GM21723 (cell line): Measurements from ENCODE around the gene JUP.

ENCODE experiments used
- ATAC-seq: cut with Tn5 transposase; IDR thresholded peaks from one replicate; pipeline ENCODE4 v1.9.1; 2021; ENCODE audit warnings: mild to moderate bottlenecking, moderate library complexity; ENCODE audit not compliant: unreplicated experiment

JUP gene

DNA sequence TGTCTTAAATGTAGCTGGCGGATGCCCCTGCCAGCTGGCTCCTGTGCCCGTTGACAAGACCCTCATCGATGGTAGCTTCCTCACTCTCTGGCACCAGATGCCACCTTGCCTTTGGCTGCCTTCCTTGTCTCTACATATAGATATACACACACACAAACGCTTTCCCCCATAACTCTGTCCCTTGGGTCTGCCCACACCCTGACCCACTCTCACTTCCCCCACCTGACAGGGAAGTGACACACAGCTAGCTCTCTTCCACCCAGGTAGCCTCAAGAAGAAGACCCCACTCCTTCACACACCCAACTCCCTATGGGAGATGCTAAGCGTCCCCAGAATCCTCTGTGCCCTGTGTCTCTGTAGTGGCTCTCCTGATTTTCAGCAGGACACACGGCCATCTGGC, 25.6 kb downstream of the JUP start:
- no peak for ATAC-seq

- ATAC-seq, result no peak
Measured at GRCh38 chr17:41758601-41759000, 27.9 kb downstream of the JUP start.

DNA sequence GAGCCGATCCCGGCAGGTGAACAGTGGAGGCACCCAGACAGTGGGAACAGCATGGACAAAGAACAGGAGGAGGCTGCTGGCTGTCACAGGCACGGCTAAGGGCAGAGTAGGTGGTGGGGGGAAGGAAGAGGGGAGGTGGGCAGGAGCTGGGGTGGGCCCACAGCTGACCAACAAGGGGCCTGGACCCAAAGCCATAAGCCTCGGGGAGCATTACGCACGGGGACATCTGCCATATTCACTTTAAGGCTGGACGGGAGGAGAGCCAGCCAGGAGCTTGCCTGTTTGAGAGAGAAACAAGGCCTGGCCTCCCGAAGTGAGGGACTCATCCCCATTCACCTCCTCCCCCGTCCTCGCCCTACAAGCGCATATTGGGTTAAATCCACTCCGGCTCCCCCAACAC, 32.4 kb downstream of the JUP start:
- no peak for ATAC-seq

DNA sequence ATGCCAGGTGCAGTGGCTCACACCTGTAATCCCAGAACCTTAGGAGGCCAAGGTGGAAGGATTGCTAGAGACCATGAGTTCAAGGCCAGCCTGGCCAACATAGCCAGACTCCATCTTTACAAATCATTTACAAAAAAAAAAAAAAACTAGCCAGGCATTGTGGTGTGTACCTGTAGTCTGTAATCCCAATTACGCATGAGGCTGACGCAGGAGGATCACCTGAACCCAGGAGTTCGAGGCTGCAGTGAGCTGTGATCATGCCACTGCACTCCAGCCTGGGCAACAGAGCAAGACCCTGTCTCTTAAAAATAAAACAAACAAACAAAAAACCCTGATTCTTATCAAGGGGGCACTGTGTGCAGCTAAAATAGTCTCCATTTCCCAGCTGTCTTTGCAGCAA, 35.2 kb downstream of the JUP start:
- ATAC-seq, result no peak

- no peak for ATAC-seq
Measured at GRCh38 chr17:41750862-41751261, 35.6 kb downstream of the JUP start.

- no peak for ATAC-seq
Measured at GRCh38 chr17:41748275-41748674, 38.2 kb downstream of the JUP start.

DNA sequence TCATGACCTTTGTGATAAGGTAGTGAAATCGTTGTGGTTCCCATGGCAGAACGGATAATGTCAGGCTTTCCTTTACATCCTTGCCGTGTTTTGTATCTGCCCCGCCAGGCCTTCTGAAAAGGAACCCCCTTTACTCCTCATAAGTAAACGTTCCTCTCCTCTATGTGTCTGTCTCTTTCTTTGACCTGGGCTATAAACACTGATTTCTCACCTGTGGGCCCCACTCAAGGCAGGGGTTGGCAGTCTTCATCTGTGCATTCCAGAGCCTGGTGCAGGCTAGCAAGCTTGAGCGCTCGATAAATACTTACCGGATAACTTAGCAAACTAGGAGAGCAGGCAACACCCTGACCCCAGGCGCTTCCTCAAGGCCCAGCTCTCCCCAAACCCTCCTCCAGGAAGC, 44.8 kb downstream of the JUP start:
- ATAC-seq, result no peak

DNA sequence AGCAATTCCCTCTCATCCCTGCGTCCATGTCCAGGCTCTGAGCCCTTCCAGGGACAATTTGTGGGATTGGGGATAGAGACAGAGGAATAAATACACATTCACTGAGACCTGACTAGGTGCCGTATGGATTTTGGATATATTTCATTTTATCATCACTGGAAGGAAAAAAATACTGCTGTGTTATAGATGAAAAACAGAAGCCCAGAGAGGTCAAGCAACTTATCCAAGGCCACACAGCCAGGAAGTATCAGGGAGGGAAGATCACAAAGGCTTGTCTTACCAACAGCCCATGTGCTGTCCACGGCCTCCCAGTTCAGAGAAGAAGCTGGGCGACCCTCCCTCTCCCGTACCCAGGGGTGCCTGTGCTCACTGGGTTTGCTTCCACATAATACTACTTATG, 46.0 kb downstream of the JUP start:
- no peak for ATAC-seq

- ATAC-seq, result no peak
Measured at GRCh38 chr17:41739661-41740352, 46.7 kb downstream of the JUP start.

DNA sequence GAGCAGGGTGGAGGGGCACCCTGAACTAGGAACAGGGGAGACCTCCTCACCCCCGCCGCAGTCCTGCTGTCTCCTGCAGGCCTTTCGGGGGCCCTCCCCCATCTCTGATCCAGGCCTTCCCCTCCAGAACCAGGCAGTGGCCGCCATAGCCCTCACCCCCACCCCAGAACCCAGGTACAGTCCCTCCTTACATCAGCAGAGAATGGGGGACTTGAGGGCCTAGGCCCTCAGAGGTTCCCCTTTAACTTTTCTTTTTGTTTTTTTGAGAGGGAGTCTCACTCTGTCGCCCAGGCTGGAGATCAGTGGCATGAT, 47.8 kb downstream of the JUP start:
- ATAC-seq, result no peak

- no peak for ATAC-seq
Measured at GRCh38 chr17:41738077-41738800, 48.3 kb downstream of the JUP start.

DNA sequence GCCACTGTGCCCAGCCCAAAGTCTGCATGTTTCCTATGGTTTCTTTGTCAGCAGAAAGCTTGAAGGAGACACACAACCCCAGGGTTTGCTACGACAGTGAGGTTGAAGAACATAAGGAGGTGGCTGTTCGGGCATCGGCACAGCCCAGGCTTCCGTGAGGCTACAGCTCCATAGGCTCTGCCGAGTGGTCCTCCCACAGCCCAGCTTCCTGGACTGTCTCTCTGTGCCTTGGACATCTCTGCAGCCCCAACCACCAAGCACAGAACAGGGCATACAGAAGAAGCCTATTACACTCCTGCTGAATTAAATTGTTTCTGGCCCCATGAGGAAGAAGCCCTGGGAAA, 48.9 kb downstream of the JUP start:
- no peak for ATAC-seq

GRCh38 chr17:41736983-41737679, 49.4 kb downstream of the JUP start:
- ATAC-seq, result no peak

GRCh38 chr17:41735744-41736143, 50.8 kb downstream of the JUP start:
- ATAC-seq, result no peak

DNA sequence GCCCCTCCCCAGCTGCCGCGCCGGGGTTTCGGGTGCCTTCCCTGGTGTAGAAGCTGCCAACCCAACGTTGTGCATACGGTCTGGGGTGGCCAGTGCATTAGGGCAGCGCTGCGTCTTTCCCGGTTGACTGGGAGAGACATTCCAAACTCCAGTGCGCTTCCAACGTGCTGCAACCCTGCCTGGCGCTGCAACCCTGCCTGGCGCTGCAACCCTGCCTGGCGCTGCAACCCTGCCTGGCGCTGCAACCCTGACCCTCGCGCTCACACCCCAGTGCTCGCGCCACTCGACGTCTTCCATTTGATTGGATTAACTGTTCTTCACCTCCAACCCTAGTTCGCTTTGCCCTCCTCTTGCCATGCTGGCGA, 51.6 kb downstream of the JUP start:
- no peak for ATAC-seq

DNA sequence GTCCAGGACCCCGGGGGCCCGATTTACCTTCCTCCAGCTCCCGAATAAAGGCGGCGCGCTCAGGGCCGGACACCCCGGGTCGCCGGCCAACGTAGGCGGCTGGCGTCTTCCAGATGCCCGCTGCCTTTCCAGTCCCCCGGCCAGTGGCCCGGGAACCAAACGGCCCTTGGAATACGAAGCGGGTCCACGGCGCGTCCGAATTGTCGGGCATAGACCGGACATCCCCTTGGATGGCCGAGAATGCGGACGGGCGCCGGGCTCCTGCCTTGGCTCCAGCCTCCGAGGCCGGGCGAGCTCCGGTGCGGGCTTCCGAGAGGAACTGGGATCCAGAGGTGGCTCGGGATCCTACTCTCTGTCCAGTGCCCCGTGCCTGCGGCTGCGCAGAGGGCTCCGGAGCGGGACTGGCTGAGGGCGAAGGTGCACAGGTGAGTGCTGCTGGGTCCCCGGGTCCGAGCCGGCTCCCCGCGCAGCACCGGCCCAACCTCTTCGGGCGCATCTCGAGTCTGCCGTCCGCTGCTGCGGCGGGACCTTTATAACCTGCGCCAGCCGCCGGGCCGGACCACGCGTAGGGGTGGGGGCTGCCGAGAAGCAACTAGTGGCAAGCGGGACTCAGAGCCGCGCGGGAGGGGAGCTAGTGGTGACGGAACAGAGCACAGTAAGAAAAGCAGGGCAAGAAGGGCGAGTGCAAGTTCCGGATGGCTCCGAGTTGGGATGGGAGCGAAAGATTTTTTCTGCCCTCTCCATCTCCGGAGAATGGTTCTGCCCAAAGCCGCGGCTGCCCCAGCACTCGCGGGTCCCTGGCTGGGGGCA, 52.2 kb downstream of the JUP start, which contains the start of gene HAP1:
HAP1 (minus strand) TSS at position 505 of the 810 bp plus-strand sequence; CDS start at position 496, 9 bp downstream.
- ATAC-seq, result no peak

- no peak for ATAC-seq
Measured at GRCh38 chr17:41733348-41734138, 53.0 kb downstream of the JUP start.

DNA sequence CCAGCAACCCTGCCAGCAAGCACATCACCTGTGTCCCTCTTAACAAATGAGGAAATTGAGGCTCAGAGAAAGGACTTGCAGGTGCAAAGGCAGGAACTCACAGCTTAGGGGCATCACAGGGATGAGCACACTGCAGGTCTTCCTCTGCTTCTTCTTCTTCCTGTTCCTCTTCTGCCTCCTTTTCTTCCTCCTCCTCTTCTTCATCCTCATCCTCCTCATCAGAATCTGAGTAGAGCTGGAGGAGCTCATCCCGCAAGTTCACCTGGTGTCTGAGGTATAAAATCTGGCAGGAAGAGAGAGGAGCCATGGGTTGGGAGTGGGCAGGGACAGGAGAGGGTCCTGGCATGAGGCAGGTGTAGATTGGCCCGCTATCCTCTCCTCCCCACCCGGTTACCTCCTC, 54.7 kb downstream of the JUP start:
- no peak for ATAC-seq

- no peak for ATAC-seq
Measured at GRCh38 chr17:41730479-41730878, 56.0 kb downstream of the JUP start.

DNA sequence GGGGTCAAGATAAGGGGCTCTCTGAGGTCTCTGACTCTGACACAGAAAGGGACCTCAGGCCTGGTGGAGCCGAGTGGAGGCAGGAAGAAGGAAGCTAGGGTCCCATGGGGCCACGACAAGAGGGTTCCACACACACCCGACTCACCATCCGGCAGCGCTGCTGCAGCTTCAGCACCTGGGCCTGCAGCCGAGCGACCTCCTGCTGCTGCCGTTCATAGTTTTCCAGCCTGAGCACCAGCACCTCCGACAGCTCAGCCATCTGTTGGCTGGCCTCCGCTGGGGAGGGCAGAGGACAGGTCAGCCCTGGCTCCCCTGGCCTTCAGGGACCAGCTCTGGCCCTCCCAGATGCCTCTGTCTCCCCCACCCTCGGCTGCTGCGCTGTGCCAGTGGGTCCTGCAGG, 58.5 kb downstream of the JUP start:
- no peak for ATAC-seq

GRCh38 chr17:41725134-41725533, 61.4 kb downstream of the JUP start:
- ATAC-seq, result no peak
